VCaP (cell line): ENCODE measurements around the gene SGK1.

Experiments used
- H3K27ac ChIP-seq: fragments of 450-650 bp; 2 replicates; pipeline ENCODE4 v1.5.1; 2017
- CTCF ChIP-seq: fragments of 450-650 bp; conservative IDR thresholded peaks from 2 replicates; pipeline ENCODE4 v1.5.1; 2017; ENCODE audit warnings: mild to moderate bottlenecking, moderate library complexity

The SGK1 gene

GRCh38 chr6:134318236-134318973 is 493 bp upstream of the SGK1 start:
- peak overlapping the region; percentile 32 for H3K27ac ChIP-seq
- no peak for TF ChIP-seq CTCF

- no peak overlapping the region; the same call in 1 of the 2 replicates for H3K27ac ChIP-seq
- no peak for TF ChIP-seq CTCF
Measured at GRCh38 chr6:134316733-134317431, 1.0 kb downstream of the SGK1 start.

GRCh38 chr6:134315974-134316441 is 1.9 kb downstream of the SGK1 start:
- no peak for TF ChIP-seq CTCF
- H3K27ac ChIP-seq, result no peak overlapping the region

- no peak for TF ChIP-seq CTCF
- H3K27ac ChIP-seq, result no peak overlapping the region
Measured at GRCh38 chr6:134315189-134315588, 2.7 kb downstream of the SGK1 start.

- no peak for TF ChIP-seq CTCF
Measured at GRCh38 chr6:134314006-134314821, 3.7 kb downstream of the SGK1 start.

DNA sequence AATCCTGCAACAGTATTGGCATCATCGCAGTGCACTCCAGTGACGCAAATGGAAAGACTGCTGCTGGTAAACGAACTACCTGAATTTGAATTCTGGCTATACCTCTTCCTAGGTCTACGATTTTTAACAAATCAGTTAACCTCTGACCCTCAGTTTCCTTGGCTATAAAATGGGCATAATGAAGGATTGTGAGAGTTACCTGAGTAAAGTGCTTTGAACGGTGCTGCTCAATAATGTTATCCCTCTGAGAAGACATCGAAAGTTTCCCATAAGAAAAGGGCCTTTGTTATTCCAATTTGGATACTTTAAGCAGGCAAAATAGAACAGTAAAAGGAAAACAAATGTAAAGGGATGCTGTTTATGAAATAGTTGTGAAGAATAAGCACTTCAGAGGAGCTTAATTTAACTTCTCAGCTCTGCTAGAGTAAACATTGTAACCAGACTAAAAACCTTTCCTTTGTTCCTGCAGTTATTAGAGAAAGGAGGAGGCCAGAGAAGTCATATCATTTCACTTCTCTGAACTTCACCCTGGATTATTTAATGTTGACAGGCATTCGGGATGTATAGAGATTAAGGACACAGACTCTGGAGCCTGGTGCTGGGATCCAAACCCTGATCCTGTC is 5.8 kb downstream of the SGK1 start:
- TF ChIP-seq CTCF, result no peak
- no peak overlapping the region for H3K27ac ChIP-seq

More at GRCh38 chr6:134314006-134314821, 3.7 kb downstream of the SGK1 start:
- no peak overlapping the region for H3K27ac ChIP-seq
